Fibroblast of pulmonary artery (primary cell): ENCODE results near the gene PHYKPL.
"Not testable (repeated sequence)": the region's sequence is repeated elsewhere in the genome, so short reads cannot be mapped to it uniquely, and the experiment has no call there.

Source experiments
- DNase-seq: peaks from one replicate; pipeline ENCODE4 v3.0.0-alpha.2; 2010; ENCODE audit warnings: low read depth
- H3K4me3 ChIP-seq: replicated peaks from 2 replicates; pipeline ENCODE4 v1.5.1; 2011; ENCODE audit warnings: low read depth, mild to moderate bottlenecking, control low read depth, low read length, moderate library complexity
- TF ChIP-seq, protein P1 (sequence below): IDR thresholded peaks from 2 replicates; pipeline ENCODE4 v1.5.1; 2011; ENCODE audit warnings: mild to moderate bottlenecking, control low read depth, low read length, inconsistent platforms; ENCODE audit errors: missing control alignments

The PHYKPL gene

DNA sequence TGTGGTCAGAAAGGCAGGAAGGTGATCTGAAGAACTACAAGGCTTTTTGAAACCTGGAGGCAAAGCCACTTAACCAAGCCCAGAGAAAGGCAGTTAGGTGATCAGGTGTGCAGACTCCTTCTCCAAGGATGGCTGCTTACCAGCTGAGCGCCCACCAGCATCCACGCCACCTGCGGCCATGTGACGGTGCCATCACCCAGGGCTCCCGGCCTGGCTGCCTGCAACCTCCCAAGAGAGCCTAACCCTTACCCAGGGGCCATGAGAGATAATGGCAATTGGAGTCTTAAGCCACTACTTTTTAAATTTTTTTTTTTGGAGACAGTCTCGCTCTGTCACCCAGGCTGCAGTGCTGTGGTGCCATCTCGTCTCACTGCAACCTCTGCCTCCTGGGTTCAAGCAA lies 33.1 kb upstream of the PHYKPL start:
- TF ChIP-seq, protein P1, sequence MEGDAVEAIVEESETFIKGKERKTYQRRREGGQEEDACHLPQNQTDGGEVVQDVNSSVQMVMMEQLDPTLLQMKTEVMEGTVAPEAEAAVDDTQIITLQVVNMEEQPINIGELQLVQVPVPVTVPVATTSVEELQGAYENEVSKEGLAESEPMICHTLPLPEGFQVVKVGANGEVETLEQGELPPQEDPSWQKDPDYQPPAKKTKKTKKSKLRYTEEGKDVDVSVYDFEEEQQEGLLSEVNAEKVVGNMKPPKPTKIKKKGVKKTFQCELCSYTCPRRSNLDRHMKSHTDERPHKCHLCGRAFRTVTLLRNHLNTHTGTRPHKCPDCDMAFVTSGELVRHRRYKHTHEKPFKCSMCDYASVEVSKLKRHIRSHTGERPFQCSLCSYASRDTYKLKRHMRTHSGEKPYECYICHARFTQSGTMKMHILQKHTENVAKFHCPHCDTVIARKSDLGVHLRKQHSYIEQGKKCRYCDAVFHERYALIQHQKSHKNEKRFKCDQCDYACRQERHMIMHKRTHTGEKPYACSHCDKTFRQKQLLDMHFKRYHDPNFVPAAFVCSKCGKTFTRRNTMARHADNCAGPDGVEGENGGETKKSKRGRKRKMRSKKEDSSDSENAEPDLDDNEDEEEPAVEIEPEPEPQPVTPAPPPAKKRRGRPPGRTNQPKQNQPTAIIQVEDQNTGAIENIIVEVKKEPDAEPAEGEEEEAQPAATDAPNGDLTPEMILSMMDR: no peak
- no peak overlapping the region for H3K4me3 ChIP-seq
- DNase-seq: no peak

GRCh38 chr5:178264044-178264443 lies 31.4 kb upstream of the PHYKPL start:
- DNase-seq: no peak
- TF ChIP-seq, protein P1: no peak
- H3K4me3 ChIP-seq: no peak overlapping the region

DNA sequence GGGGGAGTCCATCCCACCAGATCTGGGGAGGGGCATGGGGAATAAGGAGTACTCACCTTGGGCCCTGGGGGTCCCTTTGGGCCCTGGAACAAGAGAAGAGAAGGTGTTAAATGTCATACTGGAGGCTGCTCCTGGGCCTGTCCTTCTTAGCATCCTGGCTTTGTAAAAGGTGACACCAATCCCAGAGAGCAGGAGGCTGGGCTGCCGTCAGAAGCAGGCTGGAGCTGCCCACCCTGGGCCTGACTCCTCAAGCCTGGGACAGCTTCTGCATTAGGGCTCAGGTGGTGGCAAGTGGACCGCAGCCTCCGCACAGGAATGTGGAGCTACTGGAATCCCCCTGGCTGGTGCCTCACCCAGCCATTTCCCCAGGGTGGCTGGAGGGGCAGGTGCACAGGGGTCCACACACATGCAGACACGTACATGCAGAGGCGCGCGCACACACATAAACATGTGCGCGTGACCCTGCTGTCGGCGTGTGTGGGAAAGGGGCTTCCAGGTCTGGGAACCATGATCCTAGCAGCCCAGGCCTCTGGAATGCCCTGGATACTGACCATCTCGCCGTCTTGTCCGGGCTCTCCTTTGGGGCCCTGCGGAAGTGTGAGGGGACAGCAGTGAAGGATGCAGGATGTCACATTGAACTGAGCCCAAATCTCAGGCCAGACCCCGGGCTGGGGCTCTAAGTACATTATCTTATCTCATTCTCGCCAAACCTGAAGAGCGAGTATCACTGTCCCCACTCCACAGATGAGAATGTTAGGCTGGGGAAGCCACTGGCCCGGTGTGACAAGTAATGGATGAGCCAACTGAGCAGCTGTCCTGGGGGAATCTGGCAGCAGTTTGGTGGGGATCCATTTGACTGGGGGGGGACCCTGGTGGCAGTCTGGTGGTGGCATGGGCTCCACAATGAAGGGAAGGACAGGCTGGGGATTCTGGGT lies 29.3 kb upstream of the PHYKPL start:
- TF ChIP-seq, protein P1: no peak
- no peak for DNase-seq
- no peak overlapping the region for H3K4me3 ChIP-seq

- H3K4me3 ChIP-seq: no peak overlapping the region
- TF ChIP-seq, protein P1: no peak
- no peak for DNase-seq
Measured at GRCh38 chr5:178259623-178260536, 27.3 kb upstream of the PHYKPL start.

GRCh38 chr5:178257650-178258049 lies 25.0 kb upstream of the PHYKPL start:
- TF ChIP-seq, protein P1: no peak
- no peak overlapping the region for H3K4me3 ChIP-seq
- no peak for DNase-seq

DNA sequence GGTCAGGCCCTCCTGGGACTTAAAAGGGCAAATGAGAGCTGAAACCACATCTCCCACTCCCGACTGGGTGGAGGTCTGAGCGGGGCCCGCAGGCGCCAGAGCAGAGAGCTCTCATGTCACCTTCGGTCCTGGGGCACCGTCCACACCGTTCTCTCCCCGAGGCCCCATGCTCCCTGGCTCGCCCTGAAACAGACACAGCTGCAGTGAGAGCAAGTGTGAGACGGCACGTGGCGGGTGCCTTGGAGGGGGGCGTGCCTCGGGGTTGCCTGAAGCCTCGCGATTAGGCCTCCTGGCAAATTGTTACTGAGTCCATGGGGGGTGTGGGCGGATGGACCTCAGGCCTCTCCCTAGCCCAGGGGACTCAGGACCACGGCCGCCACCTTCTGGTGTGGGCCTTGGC lies 24.1 kb upstream of the PHYKPL start:
- H3K4me3 ChIP-seq: no peak overlapping the region
- no peak for DNase-seq
- TF ChIP-seq, protein P1: no peak

DNA sequence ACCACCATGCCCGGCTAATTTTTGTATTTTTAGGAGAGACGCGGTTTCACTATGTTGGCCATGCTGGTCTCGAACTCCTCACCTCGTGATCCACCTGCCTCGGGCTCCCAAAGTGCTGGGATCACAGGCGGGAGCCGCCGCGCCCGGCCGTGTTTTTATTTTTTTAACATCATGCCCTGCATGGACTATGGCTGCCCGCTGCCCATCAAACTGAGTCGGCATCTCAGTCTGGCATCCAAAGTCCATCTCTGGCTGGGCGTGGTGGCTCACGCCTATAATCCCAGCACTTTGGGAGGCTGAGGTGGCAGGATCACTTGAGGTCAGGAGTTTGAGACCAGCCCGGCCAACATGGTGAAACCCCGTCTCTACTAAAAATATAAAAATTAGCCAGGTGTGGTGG lies 21.0 kb upstream of the PHYKPL start:
- H3K4me3 ChIP-seq, DNase-seq: not testable (repeated sequence)
